ENCODE measurements around the gene GNAI3. TPM values are rescaled to one million over a fixed set of nuclear protein-coding genes. Genes with fewer than 3 reads are reported as not detected.

Gene GNAI3
- total and polyA plus RNA-seq, 8 donors, result 1.1 to 3.9 (median 2.8) TPM

GRCh38 chr1:109569323-109569722 lies 20.9 kb downstream of the GNAI3 start:
- H3K4me3 ChIP-seq, result no peak overlapping the region
- no peak for FAIRE-seq
- H3K4me1 ChIP-seq, result peaks cover 28 to 63% (median 58%) of the 10 kb centered on the region in 3 donors
- TF ChIP-seq CTCF (IDR thresholded peaks at IDR 0.05), result no peak
- no peak overlapping the region for H3K27ac ChIP-seq
- intact Hi-C loops (cut with DNase I), result no loop called here
- no peaks in the 10 kb centered on the region for H3K9me3 ChIP-seq
- ATAC-seq, result no peak
- no peaks in the 10 kb centered on the region for H3K36me3 ChIP-seq
- no peak for DNase-seq
- H3K27me3 ChIP-seq, result no peaks in the 10 kb centered on the region
- 82 to 86% methylated on average over 1 of the region's 1 CpG for WGBS, 2 donors

- no peaks in the 10 kb centered on the region for H3K36me3 ChIP-seq
- intact Hi-C loops (cut with DNase I), result no loop called here
- no peak for FAIRE-seq
- ATAC-seq, result peak; percentile 49 to 72 (median 70)
- H3K27ac ChIP-seq, result peak overlapping the region in 1 of 4 donors; percentile 14
- H3K4me1 ChIP-seq, result peaks cover 28 to 59% (median 54%) of the 10 kb centered on the region in 3 donors
- H3K9me3 ChIP-seq, result no peaks in the 10 kb centered on the region
- H3K27me3 ChIP-seq, result no peaks in the 10 kb centered on the region
- no peak for TF ChIP-seq CTCF (IDR thresholded peaks at IDR 0.05)
- WGBS, 2 donors, result 11 to 20% methylated on average over 3 of the region's 3 CpGs
- no peak for DNase-seq
- H3K4me3 ChIP-seq, result no peak overlapping the region
Observed at GRCh38 chr1:109570414-109570813, 22.0 kb downstream of the GNAI3 start.

GRCh38 chr1:109573785-109574184 lies 25.4 kb downstream of the GNAI3 start:
- Histone ChIP-seq H3K27ac (no peak overlapping the region), H3K9me3 (no peaks in the 10 kb centered on the region), H3K27me3 (no peaks in the 10 kb centered on the region), H3K36me3 (no peaks in the 10 kb centered on the region), H3K4me3 (no peak overlapping the region), H3K4me1 (peaks cover 9 to 28% (median 23%) of the 10 kb centered on the region in 3 donors)
- 72 to 74% methylated on average over 2 of the region's 2 CpGs for WGBS, 2 donors
- intact Hi-C loops (cut with DNase I), result no loop called here
- FAIRE-seq (no peak), ATAC-seq (peak in 1 of 4 donors; percentile 66), DNase-seq (no peak)
- TF ChIP-seq CTCF (IDR thresholded peaks at IDR 0.05), result no peak

GRCh38 chr1:109578947-109579443 lies 30.6 kb downstream of the GNAI3 start:
- no peak for TF ChIP-seq CTCF (IDR thresholded peaks at IDR 0.05)
- intact Hi-C loops (cut with DNase I), result no loop called here
- DNase-seq, result no peak
- no peaks in the 10 kb centered on the region for H3K27me3 ChIP-seq
- no peak overlapping the region for H3K27ac ChIP-seq
- H3K4me1 ChIP-seq, result no peaks in the 10 kb centered on the region
- ATAC-seq, result no peak
- no peak for FAIRE-seq
- H3K9me3 ChIP-seq, result no peaks in the 10 kb centered on the region
- H3K4me3 ChIP-seq, result no peak overlapping the region
- WGBS, 2 donors, result 75 to 76% methylated on average over 3 of the region's 3 CpGs
- peaks cover 0 to 27% (median 5%) of the 10 kb centered on the region in 3 donors for H3K36me3 ChIP-seq

- H3K27me3 ChIP-seq, result no peaks in the 10 kb centered on the region
- no peak for FAIRE-seq
- H3K4me3 ChIP-seq, result no peak overlapping the region
- ATAC-seq, result no peak
- no peak for TF ChIP-seq CTCF (IDR thresholded peaks at IDR 0.05)
- WGBS, 2 donors, result 92 to 96% methylated on average over 1 of the region's 1 CpG
- H3K9me3 ChIP-seq, result no peaks in the 10 kb centered on the region
- no peak overlapping the region for H3K27ac ChIP-seq
- peaks cover 0 to 32% (median 5%) of the 10 kb centered on the region in 3 donors for H3K36me3 ChIP-seq
- intact Hi-C loops (cut with DNase I), result no loop called here
- no peak for DNase-seq
- H3K4me1 ChIP-seq, result no peaks in the 10 kb centered on the region
Observed at GRCh38 chr1:109579491-109579890, 31.1 kb downstream of the GNAI3 start.

Data from pancreas (tissue), 10 donors.